ENCODE measurements around the gene ZFPM1. TPM values are rescaled to one million over a fixed set of nuclear protein-coding genes. Genes with fewer than 3 reads are reported as not detected.

Gene ZFPM1
- total RNA-seq, 1 experiment from 2014 or later = 14.6 TPM

DNA sequence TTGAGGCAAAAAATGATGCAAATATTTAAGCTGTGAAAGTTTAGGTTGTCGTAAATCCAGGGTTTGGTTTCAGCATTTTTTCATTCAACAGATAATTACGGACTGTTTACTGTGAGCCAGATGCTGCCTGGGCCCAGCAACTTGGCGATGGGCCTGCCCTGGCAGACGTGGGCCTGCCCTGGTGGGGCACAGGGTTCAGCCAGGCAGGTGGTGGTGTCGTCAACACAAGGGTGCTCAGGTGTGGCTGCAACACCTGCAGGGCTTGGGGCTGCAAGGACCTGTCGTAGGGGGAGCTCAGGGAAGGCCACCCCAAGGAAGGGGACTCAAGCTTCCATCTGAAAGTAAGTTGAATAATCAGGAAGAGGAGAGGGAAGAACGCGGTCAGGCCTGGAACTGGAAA lies 132.2 kb downstream of the ZFPM1 start:
- RAD21 ChIA-PET (ENCODE audit: low non-redundant PET in 1 of 2, low total read pairs in 2 of 2, uncharacterized antibody in 2 of 2, unreplicated experiment in 2 of 2) = no interaction called here
- peaks cover 13% of the 10 kb centered on the region; the same call in 1 of the 2 replicates for H4K20me1 ChIP-seq (ENCODE audit: insufficient read depth)
- no peak overlapping the region for H3K27ac ChIP-seq (ENCODE audit: low read depth, low read length)
- POLR2A ChIA-PET = no interaction called here
- no peak overlapping the region for H3K9ac ChIP-seq (ENCODE audit: low read length)
- no peaks in the 10 kb centered on the region for H3K27me3 ChIP-seq (ENCODE audit: insufficient read depth, low read length)
- TF ChIP-seq CTCF (IDR thresholded peaks at IDR 0.05 in 2 of 3, conservative IDR thresholded peaks at IDR 0.05 in 1 of 3; ENCODE audit: borderline replicate concordance in 1 of 3, insufficient read depth in 1 of 3, low read depth in 2 of 3, low read length in 2 of 3) = no peak
- TF ChIP-seq ELF1 (IDR thresholded peaks at IDR 0.05; ENCODE audit: borderline replicate concordance, low read depth) = no peak
- TF ChIP-seq EGR1 (IDR thresholded peaks at IDR 0.05; ENCODE audit: low read depth) = no peak
- no peak for TF ChIP-seq ZNF274 (IDR thresholded peaks at IDR 0.05; ENCODE audit: low read depth, low read length)
- ATAC-seq = no peak
- H3K36me3 ChIP-seq (ENCODE audit: control insufficient read depth in 1 of 2, insufficient read depth in 2 of 2, low read length in 2 of 2) = peaks cover 68 to 73% of the 10 kb centered on the region in 2 experiments; a peak in 3 of 4 replicates
- CTCF ChIA-PET = no interaction called here
- no peak overlapping the region for H3K4me2 ChIP-seq (ENCODE audit: low read length)
- no peak for DNase-seq (ENCODE audit: low read depth, low spot score)
- H2AFZ ChIP-seq (ENCODE audit: low read depth, low read length, poor library complexity, severe bottlenecking) = no peak overlapping the region
- no TSS peak for BruUV-seq (replicated peaks)
- H3K4me3 ChIP-seq (replicated peaks in 1 of 2; ENCODE audit: low read depth in 1 of 2, low read length in 2 of 2) = no peak overlapping the region
- no peaks in the 10 kb centered on the region for H3K4me1 ChIP-seq (ENCODE audit: control insufficient read depth in 1 of 2, insufficient read depth in 2 of 2, low read length in 2 of 2)
- intact Hi-C loops (cut with micrococcal nuclease) = no loop called here
- no peaks in the 10 kb centered on the region for H3K9me3 ChIP-seq (ENCODE audit: control insufficient read depth in 1 of 2, insufficient read depth in 1 of 2, low read depth in 1 of 2, low read length in 2 of 2)
- peaks cover 95% of the 10 kb centered on the region for H3K79me2 ChIP-seq (ENCODE audit: insufficient read depth, low read length)
- no peaks in the 10 kb centered on the region for H3K9me2 ChIP-seq (ENCODE audit: insufficient read depth)

GRCh38 chr16:88585927-88586581 lies 133.0 kb downstream of the ZFPM1 start:
- intact Hi-C loops (cut with micrococcal nuclease) = no loop called here
- H3K9me2 ChIP-seq (ENCODE audit: insufficient read depth) = no peaks in the 10 kb centered on the region
- no peak for ATAC-seq
- H3K9ac ChIP-seq (ENCODE audit: low read length) = no peak overlapping the region
- BruUV-seq (replicated peaks) = no TSS peak
- ChIA-PET RAD21 (ENCODE audit: low non-redundant PET in 1 of 2, low total read pairs in 2 of 2, uncharacterized antibody in 2 of 2, unreplicated experiment in 2 of 2) (no interaction called here), POLR2A (no interaction called here), CTCF (no interaction called here)
- H3K4me1 ChIP-seq (ENCODE audit: control insufficient read depth in 1 of 2, insufficient read depth in 2 of 2, low read length in 2 of 2) = no peaks in the 10 kb centered on the region
- H3K27me3 ChIP-seq (ENCODE audit: insufficient read depth, low read length) = no peaks in the 10 kb centered on the region
- H3K27ac ChIP-seq (ENCODE audit: low read depth, low read length) = no peak overlapping the region
- H2AFZ ChIP-seq (ENCODE audit: low read depth, low read length, poor library complexity, severe bottlenecking) = no peak overlapping the region
- peaks cover 13% of the 10 kb centered on the region; the same call in 1 of the 2 replicates for H4K20me1 ChIP-seq (ENCODE audit: insufficient read depth)
- H3K9me3 ChIP-seq (ENCODE audit: control insufficient read depth in 1 of 2, insufficient read depth in 1 of 2, low read depth in 1 of 2, low read length in 2 of 2) = no peaks in the 10 kb centered on the region
- no peak overlapping the region for H3K4me2 ChIP-seq (ENCODE audit: low read length)
- H3K36me3 ChIP-seq (ENCODE audit: control insufficient read depth in 1 of 2, insufficient read depth in 2 of 2, low read length in 2 of 2) = peaks cover 62 to 72% of the 10 kb centered on the region in 2 experiments; a peak in 3 of 4 replicates
- no peak for DNase-seq (ENCODE audit: low read depth, low spot score)
- peaks cover 88% of the 10 kb centered on the region for H3K79me2 ChIP-seq (ENCODE audit: insufficient read depth, low read length)
- no peak overlapping the region for H3K4me3 ChIP-seq (replicated peaks in 1 of 2; ENCODE audit: low read depth in 1 of 2, low read length in 2 of 2)
- no peak for TF ChIP-seq ZBTB33 (IDR thresholded peaks at IDR 0.05; ENCODE audit: extremely low read depth, insufficient replicate concordance, low read length)
- no peak for TF ChIP-seq CTCF (IDR thresholded peaks at IDR 0.05 in 2 of 3, conservative IDR thresholded peaks at IDR 0.05 in 1 of 3; ENCODE audit: borderline replicate concordance in 1 of 3, insufficient read depth in 1 of 3, low read depth in 2 of 3, low read length in 2 of 3)
- TF ChIP-seq FOSL1 (IDR thresholded peaks at IDR 0.05; ENCODE audit: low read depth) = no peak
- no peak for TF ChIP-seq REST (IDR thresholded peaks at IDR 0.05; ENCODE audit: low read depth)

Measured in HCT116 (cell line).